Neural progenitor cell (in vitro differentiated cells): ENCODE results near the gene TCHP. TPM values are rescaled to one million over a fixed set of nuclear protein-coding genes. Genes with fewer than 3 reads are reported as not detected.

Source experiments
- DNase-seq: peaks from one replicate; pipeline ENCODE4 v3.0.0-alpha.2; 2016; ENCODE audit warnings: low spot score
- H2AFZ ChIP-seq: fragments of 200-600 bp; sonication (generic); replicated peaks from 2 replicates; pipeline ENCODE4 v1.6.1; 2016; ENCODE audit warnings: antibody characterized with exemption
- H3F3A ChIP-seq: fragments of 200-600 bp; sonication (generic); 2 replicates; pipeline ENCODE4 v1.6.1; 2016; ENCODE audit warnings: antibody characterized with exemption, low read depth
- H3K27ac ChIP-seq: fragments of 200-600 bp; sonication (generic); 2 replicates; pipeline ENCODE4 v1.5.1; 2016; ENCODE audit warnings: mild to moderate bottlenecking
- H3K27me3 ChIP-seq: fragments of 200-600 bp; sonication (generic); 2 replicates; pipeline ENCODE4 v1.6.1; 2016; ENCODE audit warnings: mild to moderate bottlenecking, moderate library complexity
- H3K36me3 ChIP-seq: fragments of 200-600 bp; sonication (generic); 2 replicates; pipeline ENCODE4 v1.5.1; 2016
- H3K4me1 ChIP-seq: fragments of 200-600 bp; sonication (generic); 2 replicates; pipeline ENCODE4 v1.6.1; 2016; ENCODE audit warnings: mixed run types
- H3K4me2 ChIP-seq: fragments of 200-600 bp; sonication (generic); 2 replicates; pipeline ENCODE4 v1.6.1; 2016
- H3K4me3 ChIP-seq: fragments of 200-600 bp; sonication (generic); 2 replicates; pipeline ENCODE4 v1.5.1; 2016
- H3K79me2 ChIP-seq: fragments of 200-600 bp; sonication (generic); 2 replicates; pipeline ENCODE4 v1.6.1; 2016; ENCODE audit warnings: low read depth
- H3K9ac ChIP-seq: fragments of 200-600 bp; sonication (generic); 2 replicates; pipeline ENCODE4 v1.6.1; 2016
- H3K9me3 ChIP-seq: fragments of 200-600 bp; sonication (generic); 2 replicates; pipeline ENCODE4 v1.5.1; 2016; ENCODE audit warnings: low read depth
- H4K20me1 ChIP-seq: fragments of 200-600 bp; sonication (generic); 2 replicates; pipeline ENCODE4 v1.6.1; 2016; ENCODE audit warnings: low read depth
- H3K27ac Mint-ChIP-seq: 3 replicates; pipeline ENCODE4 v1.8.0; 2021; ENCODE audit warnings: mixed read lengths
- H3K27me3 Mint-ChIP-seq: 2 replicates; pipeline ENCODE4 v1.8.0; 2022; ENCODE audit warnings: low read depth, mild to moderate bottlenecking, inconsistent platforms, moderate library complexity, mixed read lengths; ENCODE audit not compliant: insufficient read depth
- H3K36me3 Mint-ChIP-seq: 3 replicates; pipeline ENCODE4 v1.8.0; 2021; ENCODE audit warnings: mixed read lengths
- H3K4me1 Mint-ChIP-seq: 3 replicates; pipeline ENCODE4 v1.8.0; 2021; ENCODE audit warnings: mixed read lengths
- H3K4me3 Mint-ChIP-seq: 3 replicates; pipeline ENCODE4 v1.8.0; 2021; ENCODE audit warnings: mild to moderate bottlenecking, moderate library complexity, mixed read lengths
- H3K9me3 Mint-ChIP-seq: 3 replicates; pipeline ENCODE4 v1.8.0; 2020; ENCODE audit warnings: mixed read lengths
- CTCF ChIP-seq: fragments of 200-600 bp; sonication (generic); IDR thresholded peaks from 2 replicates; pipeline ENCODE4 v1.5.1; 2017; ENCODE audit warnings: antibody characterized with exemption, mild to moderate bottlenecking
- EZH2 ChIP-seq: fragments of 200-600 bp; sonication (generic); IDR thresholded peaks from 2 replicates; pipeline ENCODE4 v1.6.1; 2017; ENCODE audit warnings: antibody characterized with exemption, mild to moderate bottlenecking, moderate library complexity
- EZH2phosphoT487 ChIP-seq: fragments of 200-600 bp; sonication (generic); IDR thresholded peaks from 2 replicates; pipeline ENCODE4 v1.6.1; 2017; ENCODE audit warnings: antibody characterized with exemption
- total RNA-seq: library from RNA; depleted of rRNA; stranded (reverse); fragments of >200 nt; gene quantifications from 2 replicates; pipeline ENCODE4 v1.2.3, GENCODE V29; 2015; ENCODE audit warnings: low replicate concordance

TCHP gene
- total RNA-seq, 1 donor from 2014 or later: 15.2 TPM

GRCh38 chr12:109950625-109951024 lies 50.6 kb downstream of the TCHP start:
- H3K4me3 Mint-ChIP-seq: no peak overlapping the region
- no peaks in the 10 kb centered on the region for H3K27me3 ChIP-seq
- TF ChIP-seq EZH2 (no peak), CTCF (no peak), EZH2phosphoT487 (no peak)
- H3K4me1 ChIP-seq: peaks cover 25% of the 10 kb centered on the region
- no peak overlapping the region for H2AFZ ChIP-seq
- H3K27ac Mint-ChIP-seq: no peak overlapping the region
- no peak overlapping the region for H3K9ac ChIP-seq
- H3K4me3 ChIP-seq: no peak overlapping the region
- H3K27me3 Mint-ChIP-seq: peaks cover 4% of the 10 kb centered on the region
- H3K9me3 ChIP-seq: no peaks in the 10 kb centered on the region
- H3K27ac ChIP-seq: no peak overlapping the region
- H3K4me2 ChIP-seq: no peak overlapping the region
- H3K9me3 Mint-ChIP-seq: no peaks in the 10 kb centered on the region
- H4K20me1 ChIP-seq: no peaks in the 10 kb centered on the region
- H3K4me1 Mint-ChIP-seq: peaks cover 41% of the 10 kb centered on the region
- H3K79me2 ChIP-seq: no peaks in the 10 kb centered on the region
- no peaks in the 10 kb centered on the region for H3K36me3 ChIP-seq
- H3F3A ChIP-seq: peaks cover 20% of the 10 kb centered on the region
- H3K36me3 Mint-ChIP-seq: peaks cover 27% of the 10 kb centered on the region
- DNase-seq: no peak

- peaks cover 4% of the 10 kb centered on the region for H3K27me3 Mint-ChIP-seq
- H3K9ac ChIP-seq: no peak overlapping the region
- H3K9me3 Mint-ChIP-seq: no peaks in the 10 kb centered on the region
- H3F3A ChIP-seq: peaks cover 17% of the 10 kb centered on the region
- H3K27me3 ChIP-seq: no peaks in the 10 kb centered on the region
- H3K4me2 ChIP-seq: no peak overlapping the region
- peaks cover 27% of the 10 kb centered on the region for H3K36me3 Mint-ChIP-seq
- no peaks in the 10 kb centered on the region for H3K36me3 ChIP-seq
- no peak for TF ChIP-seq CTCF
- TF ChIP-seq EZH2phosphoT487: no peak
- no peak for TF ChIP-seq EZH2
- no peaks in the 10 kb centered on the region for H3K9me3 ChIP-seq
- no peak overlapping the region for H3K4me3 Mint-ChIP-seq
- no peak overlapping the region for H3K4me3 ChIP-seq
- DNase-seq: no peak
- H3K27ac Mint-ChIP-seq: no peak overlapping the region
- H3K27ac ChIP-seq: no peak overlapping the region
- no peak overlapping the region for H2AFZ ChIP-seq
- no peaks in the 10 kb centered on the region for H3K79me2 ChIP-seq
- H4K20me1 ChIP-seq: no peaks in the 10 kb centered on the region
- H3K4me1 ChIP-seq: peaks cover 20% of the 10 kb centered on the region
- H3K4me1 Mint-ChIP-seq: peaks cover 40% of the 10 kb centered on the region
Observed at GRCh38 chr12:109951136-109951535, 51.1 kb downstream of the TCHP start.

DNA sequence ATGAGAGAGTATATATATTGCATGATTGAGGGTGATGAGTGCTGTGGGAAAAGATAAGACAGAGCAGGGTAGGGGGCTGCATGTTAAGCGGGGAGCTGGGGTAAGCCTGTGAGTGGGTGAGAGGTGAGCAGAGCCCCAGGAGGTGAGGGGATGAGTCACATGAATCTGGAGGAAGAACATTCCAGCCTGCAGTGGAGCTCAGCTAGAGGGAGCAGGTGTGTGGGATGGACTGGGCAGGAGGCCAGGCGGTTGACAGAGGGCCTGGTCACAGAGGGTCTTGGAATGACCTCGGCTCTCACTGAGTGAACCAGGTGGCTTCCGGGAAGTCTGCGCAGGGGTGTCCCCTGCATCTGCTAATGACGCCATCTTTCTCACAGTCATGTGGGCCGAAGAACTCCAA lies 51.7 kb downstream of the TCHP start:
- H3K36me3 Mint-ChIP-seq: peaks cover 27% of the 10 kb centered on the region
- Histone ChIP-seq H3K4me3 (no peak overlapping the region), H2AFZ (no peak overlapping the region), H3K27me3 (no peaks in the 10 kb centered on the region), H3K4me2 (no peak overlapping the region), H3K79me2 (no peaks in the 10 kb centered on the region), H3K9me3 (no peaks in the 10 kb centered on the region), H4K20me1 (no peaks in the 10 kb centered on the region), H3K9ac (no peak overlapping the region), H3F3A (peaks cover 11% of the 10 kb centered on the region), H3K36me3 (no peaks in the 10 kb centered on the region), H3K4me1 (peaks cover 14% of the 10 kb centered on the region), H3K27ac (no peak overlapping the region)
- DNase-seq: no peak
- peaks cover 34% of the 10 kb centered on the region for H3K4me1 Mint-ChIP-seq
- no peaks in the 10 kb centered on the region for H3K9me3 Mint-ChIP-seq
- no peak for TF ChIP-seq CTCF
- TF ChIP-seq EZH2: no peak
- TF ChIP-seq EZH2phosphoT487: no peak
- H3K27ac Mint-ChIP-seq: peak overlapping the region; percentile 8
- H3K27me3 Mint-ChIP-seq: no peaks in the 10 kb centered on the region
- no peak overlapping the region for H3K4me3 Mint-ChIP-seq
